ENCODE data around the gene ADGRG4. TPM values are rescaled to one million over a fixed set of nuclear protein-coding genes. Genes with fewer than 3 reads are reported as not detected.

The ADGRG4 gene
- total and polyA plus RNA-seq, 2 donors (not counting 1 experiment from before 2014, with no cell fraction given) = not detected

DNA sequence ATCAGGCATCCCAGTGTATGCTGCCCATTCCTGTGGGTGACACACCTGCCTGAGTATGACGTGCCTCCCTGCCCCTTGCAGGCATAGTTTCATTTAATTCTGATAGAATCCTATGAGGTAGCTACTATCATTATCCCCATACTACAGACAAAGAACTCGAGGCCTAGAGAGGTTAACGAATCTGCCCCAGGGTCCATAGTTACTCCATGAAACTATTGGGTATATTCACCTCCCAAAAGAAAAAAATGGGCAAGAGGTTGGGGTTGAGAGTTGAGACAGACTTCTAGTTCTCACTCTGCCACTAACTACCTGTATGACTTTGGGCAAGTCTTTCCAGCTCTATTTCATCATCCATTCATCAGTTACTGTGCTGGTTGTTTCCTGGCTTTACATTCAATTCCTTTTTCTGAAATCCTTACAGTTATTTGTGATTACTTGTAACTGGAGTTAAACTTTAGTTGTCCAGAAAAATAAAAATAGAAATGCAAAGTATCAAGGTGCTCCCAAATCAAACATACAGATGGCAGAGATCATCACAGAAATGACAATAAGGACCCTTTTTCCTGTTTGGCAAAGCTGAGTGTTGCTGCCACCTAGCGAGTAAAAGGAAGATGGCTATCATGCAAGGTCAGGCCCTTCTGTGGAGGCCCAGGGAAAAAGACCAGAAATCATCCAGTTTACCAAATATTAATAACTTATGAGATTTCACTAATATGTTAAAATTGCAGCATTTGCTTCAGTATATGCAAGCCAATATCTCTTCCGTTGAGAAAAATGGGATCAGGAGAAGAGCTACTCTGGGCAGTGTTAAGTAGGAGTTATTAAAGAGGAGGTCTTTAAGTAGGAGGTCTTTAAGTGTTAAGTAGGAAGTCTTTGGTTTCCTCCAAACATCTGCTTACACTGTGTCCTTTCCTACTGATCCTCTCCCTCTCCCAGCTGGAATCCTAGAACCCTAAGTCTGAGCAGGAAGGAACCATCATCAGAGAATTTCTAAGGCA lies 32.4 kb upstream of the ADGRG4 start:
- Histone ChIP-seq H3K9me3 (ENCODE audit: control extremely low read depth in 1 of 3, control insufficient read depth in 2 of 3, insufficient read depth in 1 of 3, low read length in 2 of 3) (no peaks in the 10 kb centered on the region), H3K79me2 (ENCODE audit: control insufficient read depth, insufficient read depth, low read length) (no peaks in the 10 kb centered on the region), H3K9ac (ENCODE audit: low read length) (no peak overlapping the region), H3K36me3 (replicated peaks in 1 of 2; ENCODE audit: control extremely low read depth in 1 of 2, control insufficient read depth in 1 of 2, extremely low read depth in 1 of 2, insufficient read depth in 2 of 2, low read length in 1 of 2) (no peaks in the 10 kb centered on the region), H3K4me1 (ENCODE audit: control insufficient read depth in 2 of 2, insufficient read depth in 2 of 2, low read length in 2 of 2) (peaks cover 7 to 10% of the 10 kb centered on the region in 2 donors), H2AFZ (ENCODE audit: insufficient read depth, low read depth, low read length, poor library complexity, severe bottlenecking) (peak overlapping the region; percentile 20), H3K4me3 (ENCODE audit: control extremely low read depth in 1 of 5, extremely low read depth in 1 of 5, insufficient read depth in 1 of 5, low read depth in 2 of 5, low read length in 4 of 5) (no peak overlapping the region), H4K20me1 (ENCODE audit: control insufficient read depth, insufficient read depth, low read length, poor library complexity, severe bottlenecking) (no peaks in the 10 kb centered on the region), H3K27me3 (replicated peaks in 1 of 4; ENCODE audit: control extremely low read depth in 1 of 4, control insufficient read depth in 3 of 4, insufficient read depth in 4 of 4, low read length in 3 of 4) (no peaks in the 10 kb centered on the region), H3K27ac (ENCODE audit: low read length in 2 of 2) (no peak overlapping the region), H3K4me2 (replicated peaks; ENCODE audit: low read depth, low read length, poor library complexity, severe bottlenecking) (no peak overlapping the region)
- H3K4me1 Mint-ChIP-seq = peaks cover 12% of the 10 kb centered on the region
- ChIA-PET POLR2A (no interaction called here), CTCF (interaction anchor here (0.6 to 8.4 kb wide), 15 partner anchors 8 to 426 kb away, joined by 3 to 153 read pairs (median 3); no protein-coding TSS in a partner anchor)
- DNase-seq (peak; percentile 58), ATAC-seq (ENCODE audit: low read depth) (no peak)
- H3K9me3 Mint-ChIP-seq (ENCODE audit: insufficient read depth) = no peaks in the 10 kb centered on the region
- no peaks in the 10 kb centered on the region for H3K27me3 Mint-ChIP-seq
- TF ChIP-seq, protein P1, sequence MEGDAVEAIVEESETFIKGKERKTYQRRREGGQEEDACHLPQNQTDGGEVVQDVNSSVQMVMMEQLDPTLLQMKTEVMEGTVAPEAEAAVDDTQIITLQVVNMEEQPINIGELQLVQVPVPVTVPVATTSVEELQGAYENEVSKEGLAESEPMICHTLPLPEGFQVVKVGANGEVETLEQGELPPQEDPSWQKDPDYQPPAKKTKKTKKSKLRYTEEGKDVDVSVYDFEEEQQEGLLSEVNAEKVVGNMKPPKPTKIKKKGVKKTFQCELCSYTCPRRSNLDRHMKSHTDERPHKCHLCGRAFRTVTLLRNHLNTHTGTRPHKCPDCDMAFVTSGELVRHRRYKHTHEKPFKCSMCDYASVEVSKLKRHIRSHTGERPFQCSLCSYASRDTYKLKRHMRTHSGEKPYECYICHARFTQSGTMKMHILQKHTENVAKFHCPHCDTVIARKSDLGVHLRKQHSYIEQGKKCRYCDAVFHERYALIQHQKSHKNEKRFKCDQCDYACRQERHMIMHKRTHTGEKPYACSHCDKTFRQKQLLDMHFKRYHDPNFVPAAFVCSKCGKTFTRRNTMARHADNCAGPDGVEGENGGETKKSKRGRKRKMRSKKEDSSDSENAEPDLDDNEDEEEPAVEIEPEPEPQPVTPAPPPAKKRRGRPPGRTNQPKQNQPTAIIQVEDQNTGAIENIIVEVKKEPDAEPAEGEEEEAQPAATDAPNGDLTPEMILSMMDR (IDR thresholded peaks at IDR 0.05) = peak; percentile 82
- TF ChIP-seq EZH2 (IDR thresholded peaks at IDR 0.05; ENCODE audit: borderline replicate concordance, insufficient read depth, low read depth, low read length, poor library complexity, severe bottlenecking) = no peak
- H3K4me3 Mint-ChIP-seq = no peak overlapping the region
- no CpG with 5 or more reads among the region's 5 CpGs for WGBS (ENCODE audit: insufficient coverage)
- H3K27ac Mint-ChIP-seq = no peak overlapping the region
- intact Hi-C loops (cut with micrococcal nuclease) = loop anchor here (1.0 to 5.0 kb wide), 2 partner anchors 106 to 240 kb away; no protein-coding TSS in a partner anchor

All from B cell (primary cell).